ENCODE data around the gene PTPRN2.

Gene PTPRN2

DNA sequence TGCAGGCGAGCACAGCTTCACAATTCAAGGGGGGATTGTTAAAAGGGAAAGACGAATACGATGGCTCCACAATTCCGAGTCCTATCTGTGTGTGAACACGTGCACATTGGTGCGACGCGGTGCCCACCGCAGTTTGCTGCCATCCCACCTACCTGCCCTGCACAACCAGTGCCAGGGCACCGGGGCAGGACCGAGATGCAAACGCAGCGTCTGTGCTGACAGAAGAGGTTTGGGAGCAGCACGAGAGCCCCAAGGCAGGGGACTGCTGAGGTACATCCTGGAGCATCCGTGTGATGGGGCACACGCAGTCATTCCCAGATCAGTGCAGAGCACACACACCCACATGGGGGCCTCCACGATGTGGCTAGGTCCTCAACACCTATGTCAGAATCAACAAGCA is 1029.6 kb downstream of the PTPRN2 start:
- DNase-seq: no peak

DNA sequence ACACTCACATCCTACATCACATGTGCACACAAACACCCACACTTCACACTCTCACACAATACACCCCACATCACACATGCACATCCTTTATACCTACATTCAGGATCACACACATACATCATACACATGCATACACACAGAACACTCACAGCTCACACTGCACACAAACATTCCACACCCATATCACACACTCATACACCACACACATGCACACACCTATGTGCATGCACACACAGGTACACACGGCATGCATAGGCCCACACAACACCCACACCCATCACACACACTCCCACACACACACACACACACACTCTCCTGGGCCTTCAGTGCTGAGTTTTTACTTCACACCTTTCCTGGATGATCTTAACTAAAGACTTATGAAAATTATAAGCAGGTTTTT is 1030.4 kb downstream of the PTPRN2 start:
- DNase-seq: no peak

DNA sequence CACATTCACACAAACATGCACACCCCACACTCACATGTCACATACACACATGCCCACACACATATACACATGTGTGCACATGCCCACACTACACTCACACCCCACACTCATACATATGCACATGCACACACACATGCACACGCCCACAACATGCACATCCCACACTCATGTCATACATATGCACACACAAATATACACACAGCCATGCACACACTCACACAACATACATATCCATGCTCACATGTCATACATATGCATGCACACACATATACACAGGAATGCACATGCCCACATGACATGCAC is 1031.0 kb downstream of the PTPRN2 start:
- DNase-seq: no peak

DNA sequence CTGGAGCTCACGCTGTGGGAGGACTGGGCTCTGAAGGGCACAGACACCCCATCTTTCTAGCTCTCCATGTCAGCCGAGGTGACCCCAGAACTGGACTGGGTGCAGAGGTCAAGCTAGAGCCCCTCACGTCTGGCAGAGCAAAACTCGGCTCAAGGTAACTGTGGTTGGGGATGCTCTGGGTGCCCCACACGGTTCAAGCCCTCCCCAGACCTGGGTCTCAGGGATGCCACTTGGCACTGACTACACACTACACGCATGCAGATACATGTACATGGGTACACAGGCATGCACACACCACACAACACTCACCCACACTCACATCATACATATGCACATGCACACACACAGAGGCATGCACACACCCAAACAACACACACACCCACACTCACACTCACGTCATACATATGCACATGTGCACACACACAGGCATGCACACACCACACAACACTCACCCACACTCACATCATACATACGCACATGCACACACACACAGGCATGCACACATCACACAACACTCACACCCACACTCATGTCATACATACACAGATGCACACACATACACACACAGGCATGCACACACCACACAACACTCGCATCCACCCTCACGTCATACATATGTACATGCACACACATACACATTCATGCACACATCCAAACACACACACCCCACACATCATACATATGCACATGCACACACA is 1031.5 kb downstream of the PTPRN2 start:
- DNase-seq: no peak

DNA sequence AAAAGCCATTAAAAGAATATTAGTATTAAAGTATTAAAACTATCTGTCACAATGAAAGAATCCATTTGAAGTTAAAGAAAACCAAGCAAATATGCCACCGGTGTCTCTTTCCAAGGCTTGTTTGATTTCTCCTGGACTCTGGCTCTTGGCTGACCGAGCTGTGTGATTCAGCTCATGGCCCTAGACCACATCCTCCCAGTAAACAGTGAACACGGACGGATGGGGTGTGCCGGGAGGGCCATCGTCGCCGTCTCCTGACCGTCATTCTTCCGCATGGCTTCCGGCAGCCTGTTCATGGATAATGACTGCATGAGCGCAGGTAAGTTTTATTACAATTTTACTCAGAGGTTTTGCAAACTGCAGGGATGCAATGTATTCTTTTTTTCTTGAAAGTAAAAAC is 1032.3 kb downstream of the PTPRN2 start:
- DNase-seq: no peak

DNA sequence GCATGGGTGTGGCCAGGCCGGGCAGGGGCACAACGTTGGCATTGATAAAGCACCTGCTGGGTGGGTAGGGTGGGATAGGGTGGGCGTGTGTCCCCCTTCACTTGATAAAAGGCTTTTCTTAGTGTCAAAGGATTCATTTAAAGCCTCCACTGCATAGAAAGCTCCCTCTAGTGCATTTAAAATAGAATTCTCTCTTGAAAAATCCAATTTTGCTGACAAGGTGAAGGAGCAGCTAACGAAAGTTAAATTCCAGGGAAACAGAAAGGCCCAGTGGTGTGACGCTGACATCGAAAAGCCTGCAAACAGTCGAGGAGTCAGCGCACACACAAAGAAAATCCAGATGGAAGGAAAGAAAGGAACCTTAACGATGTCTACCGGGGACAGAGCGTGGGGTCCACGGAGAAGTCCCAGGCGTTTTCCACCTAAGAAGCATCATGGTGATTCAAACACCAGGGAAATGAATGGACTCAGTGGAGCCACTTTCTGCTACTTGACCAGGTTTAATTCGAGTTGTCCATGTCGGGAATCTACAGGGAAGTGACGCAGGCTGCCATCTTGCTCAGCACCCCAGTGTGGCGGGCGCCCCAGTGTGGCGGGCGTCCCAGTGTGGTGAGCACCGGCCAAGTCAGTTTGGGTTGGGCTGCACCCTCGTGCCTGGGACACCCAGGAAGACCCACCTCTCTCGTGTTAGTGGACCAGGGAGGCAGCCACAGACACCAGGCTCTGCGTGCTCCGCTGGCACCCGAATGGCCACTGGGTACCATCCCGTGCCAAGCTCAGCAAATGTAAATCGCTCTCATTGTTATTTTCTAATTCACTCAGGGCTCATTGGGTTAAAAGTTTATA is 1033.0 kb downstream of the PTPRN2 start:
- DNase-seq: no peak

DNA sequence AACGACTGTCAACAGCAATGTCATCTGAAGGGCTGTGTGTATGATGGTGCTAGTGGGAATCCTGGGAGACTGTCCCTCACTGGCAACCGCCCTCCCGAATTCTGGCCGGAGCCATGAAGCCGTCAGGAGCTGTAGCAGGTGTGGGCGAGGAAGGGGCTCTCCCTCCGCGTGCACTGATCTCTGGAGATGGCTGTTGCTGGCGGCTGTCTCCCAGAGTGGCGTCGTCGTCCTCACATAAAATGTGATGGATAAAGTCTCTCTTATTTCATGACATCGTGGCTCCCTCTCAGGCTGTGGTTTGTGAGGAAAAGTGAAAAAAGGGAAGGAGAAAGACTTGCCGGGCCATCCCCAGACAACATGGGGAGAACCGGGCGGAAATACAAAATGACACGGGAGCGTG is 1034.4 kb downstream of the PTPRN2 start:
- DNase-seq: no peak

DNA sequence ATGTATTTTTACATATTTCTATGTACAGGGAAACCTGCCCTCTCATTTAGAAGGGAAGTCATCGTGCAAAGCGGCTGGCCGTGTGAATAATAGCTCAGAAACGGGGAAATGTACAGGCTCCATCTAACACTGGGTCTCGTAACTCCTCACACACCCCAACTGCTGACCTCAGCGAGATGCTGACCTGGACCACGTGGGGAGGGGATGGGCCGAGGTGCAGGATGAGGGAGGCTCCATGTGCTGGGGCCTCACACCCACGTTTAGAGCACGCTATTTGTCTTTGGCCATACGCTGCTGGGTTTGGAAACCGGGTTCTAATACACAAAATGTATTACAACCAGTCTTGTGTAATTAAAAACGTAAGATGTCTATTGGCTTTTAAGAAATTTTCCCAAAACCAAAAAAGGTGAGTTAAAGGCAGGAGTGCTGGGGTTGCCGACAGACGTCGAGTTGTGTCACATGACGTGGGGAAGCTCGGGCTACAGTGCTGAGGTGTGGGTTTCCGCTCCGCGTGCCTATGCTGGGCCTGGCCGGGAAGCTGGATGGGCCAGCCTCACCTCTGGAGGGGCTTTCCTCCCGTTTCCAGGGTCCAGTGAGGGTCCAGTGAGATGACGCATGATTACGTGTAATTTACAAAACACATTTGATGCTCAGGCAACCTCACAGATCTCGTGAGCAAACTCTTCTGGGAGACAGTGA is 1035.2 kb downstream of the PTPRN2 start:
- no peak for DNase-seq

DNA sequence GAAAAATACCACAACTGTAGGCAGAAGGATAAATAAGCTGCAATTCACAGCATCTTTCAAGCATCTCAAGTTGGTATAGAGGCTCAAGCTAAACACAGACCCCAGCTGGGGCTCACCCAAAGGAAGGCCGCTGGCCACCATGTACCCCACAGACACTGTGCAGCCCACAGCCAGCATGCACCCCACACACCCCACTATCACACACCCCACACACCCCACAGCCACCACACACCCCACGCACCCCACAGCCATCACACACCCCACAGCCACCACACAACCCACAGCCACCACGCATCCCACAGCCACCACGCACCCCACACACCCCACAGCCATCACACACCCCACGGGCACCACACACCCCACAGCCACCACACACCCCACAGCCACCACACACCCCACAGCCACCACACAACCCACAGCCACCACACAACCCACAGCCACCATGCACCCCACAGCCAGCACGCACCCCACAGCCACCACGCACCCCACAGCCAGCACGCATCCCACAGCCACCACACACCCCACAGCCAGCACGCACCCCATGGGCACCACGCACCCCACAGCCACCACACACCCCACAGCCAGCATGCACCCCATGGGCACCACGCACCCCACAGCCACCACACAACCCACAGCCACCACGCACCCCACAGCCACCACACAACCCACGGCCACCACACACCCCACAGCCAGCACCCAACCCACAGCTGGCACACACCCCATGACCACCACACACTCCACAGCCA is 1036.1 kb downstream of the PTPRN2 start:
- DNase-seq: no peak

DNA sequence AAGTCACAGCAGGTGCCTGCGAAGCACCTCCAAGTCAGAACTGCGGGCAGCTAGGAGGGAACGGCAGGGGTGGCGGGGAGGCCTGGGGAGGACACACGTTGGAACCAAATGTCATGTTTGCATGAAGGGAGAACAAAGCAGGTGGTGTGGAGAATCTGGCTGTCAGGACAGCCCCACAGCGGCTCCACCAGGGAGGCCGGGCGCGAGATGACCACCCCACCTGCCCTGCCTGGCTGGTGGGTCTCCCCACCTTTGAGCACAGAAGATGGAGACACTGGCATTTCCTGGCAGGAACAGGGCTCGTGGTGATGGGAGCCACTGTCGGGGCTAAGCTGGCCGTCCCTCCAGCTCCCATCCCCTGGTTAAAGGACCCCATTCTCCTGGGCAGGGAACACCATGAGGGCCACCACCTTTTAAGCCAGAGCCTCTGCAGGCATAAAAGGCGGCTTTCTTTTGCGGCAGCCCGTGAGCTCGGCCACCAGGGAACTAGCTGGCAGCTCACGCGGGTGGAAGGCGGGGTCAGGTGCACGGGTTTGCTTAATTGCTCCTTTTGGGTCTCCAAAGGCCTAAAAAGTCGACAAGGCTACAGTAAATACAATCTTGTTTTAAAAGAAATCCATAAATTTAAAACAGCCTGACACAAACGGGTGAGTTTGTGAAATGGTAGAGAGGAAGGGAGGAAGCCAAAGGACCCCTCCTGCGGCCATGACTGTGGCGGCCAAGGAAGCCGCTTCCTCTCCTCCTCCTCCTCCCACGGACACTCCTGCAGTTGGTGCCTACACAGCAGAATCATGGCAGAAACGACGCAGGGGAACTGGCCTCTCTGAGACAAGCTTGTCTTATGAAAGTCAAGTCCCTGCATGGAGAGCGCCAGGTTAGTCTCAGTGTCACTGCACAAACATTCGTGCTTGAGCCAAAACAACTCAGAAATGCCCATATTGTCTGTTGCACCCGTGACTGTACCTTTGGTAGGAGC is 1037.0 kb downstream of the PTPRN2 start:
- no peak for DNase-seq

DNA sequence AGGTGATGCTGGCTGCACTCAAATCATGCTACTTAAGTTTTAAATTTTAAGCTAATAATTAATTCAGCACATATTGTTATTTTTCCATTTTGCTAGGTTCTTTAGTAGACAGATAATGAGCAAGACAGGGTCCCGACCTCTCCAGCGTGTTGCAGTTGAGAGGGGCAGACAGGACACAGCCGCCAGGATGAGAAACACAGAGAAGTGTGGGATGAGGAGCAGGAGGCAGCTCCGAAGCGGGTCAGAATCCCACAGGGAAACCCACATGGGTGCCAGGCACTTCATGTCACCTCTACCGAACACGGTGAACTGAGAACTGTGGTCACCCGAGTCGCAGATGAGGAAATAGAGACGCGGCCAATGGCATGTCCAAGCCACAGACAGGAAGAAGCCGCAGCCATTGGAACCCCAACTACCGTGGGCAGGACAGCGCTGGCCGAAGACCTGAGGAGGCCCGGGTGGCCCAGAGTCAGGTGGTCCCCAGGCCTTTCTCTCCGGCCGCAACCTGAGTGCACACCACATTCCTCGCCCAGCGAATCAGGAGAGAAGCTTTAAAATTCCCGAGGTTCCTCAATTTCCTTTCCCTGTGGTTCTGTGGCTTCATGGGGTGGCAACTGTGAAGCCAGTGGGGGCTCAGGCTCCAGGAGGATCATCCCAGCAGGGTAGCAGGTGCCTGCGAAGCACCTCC is 1037.9 kb downstream of the PTPRN2 start:
- DNase-seq: no peak

DNA sequence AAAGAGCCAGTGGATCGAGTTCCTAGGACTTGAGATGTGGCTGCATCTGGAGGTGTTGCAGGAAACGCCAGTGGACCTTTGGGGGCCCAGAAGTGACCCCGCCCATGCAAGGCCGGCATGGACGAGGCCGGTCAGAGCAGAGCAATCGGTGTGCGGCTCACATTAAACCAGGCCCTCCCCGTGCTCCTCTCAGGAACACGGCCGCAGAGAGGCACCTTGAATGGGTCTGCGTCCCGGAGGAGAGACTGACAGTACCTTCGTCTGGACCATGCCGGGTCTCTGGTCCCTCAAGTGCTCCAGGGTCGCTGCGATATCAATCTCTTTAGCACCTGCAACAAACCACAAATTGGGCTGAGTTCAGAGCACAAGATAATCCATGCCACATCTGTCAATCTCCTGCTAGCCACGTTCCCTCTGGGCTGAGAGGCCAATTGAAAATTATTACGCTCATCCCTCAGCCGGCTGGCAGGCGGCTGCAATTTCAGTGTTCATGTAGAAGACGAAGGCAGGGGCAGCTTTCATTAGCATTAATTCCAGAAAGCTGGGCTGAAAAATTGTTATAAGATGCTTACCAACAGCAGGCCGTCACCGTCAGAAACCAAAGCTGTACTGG is 1038.8 kb downstream of the PTPRN2 start:
- DNase-seq: no peak

DNA sequence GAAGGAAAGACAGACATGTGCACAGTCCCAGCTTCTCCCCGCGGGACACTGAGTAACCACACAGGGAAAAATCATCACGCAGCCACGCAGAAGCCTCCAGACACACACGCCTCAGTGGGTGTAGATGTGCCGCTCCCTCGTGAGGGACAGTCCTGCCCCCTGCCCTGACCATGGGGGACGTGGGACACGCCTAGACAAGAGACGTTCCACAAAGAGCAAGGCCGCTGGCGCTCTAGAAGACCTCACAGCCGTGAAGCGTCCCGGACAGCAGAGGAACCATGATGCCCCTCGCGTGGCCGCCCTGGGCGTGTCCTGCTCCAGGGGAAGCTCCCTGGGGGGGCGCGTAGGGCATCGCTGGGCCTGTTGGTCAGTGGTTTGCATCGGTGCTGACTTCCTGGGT is 1040.0 kb downstream of the PTPRN2 start:
- DNase-seq: no peak

DNA sequence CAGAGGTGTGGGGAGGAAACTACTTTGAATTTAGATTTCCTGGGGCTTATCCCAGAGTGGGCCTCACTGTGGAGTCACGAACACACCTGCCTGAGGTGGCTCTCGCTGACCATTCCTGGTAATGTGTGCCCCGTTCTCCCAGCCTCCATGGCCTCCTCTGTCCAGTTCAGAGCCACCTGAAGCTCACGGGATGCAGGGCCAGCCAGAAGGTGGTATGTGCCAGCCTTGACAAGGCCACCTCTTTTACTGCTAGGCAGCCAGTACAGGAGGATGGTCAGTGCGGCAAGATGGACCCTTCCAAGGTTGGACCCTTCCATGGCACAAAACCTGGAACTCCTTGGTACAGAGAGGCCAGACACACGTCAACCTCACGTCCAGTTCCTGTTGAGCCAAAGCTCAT is 1040.5 kb downstream of the PTPRN2 start:
- no peak for DNase-seq

DNA sequence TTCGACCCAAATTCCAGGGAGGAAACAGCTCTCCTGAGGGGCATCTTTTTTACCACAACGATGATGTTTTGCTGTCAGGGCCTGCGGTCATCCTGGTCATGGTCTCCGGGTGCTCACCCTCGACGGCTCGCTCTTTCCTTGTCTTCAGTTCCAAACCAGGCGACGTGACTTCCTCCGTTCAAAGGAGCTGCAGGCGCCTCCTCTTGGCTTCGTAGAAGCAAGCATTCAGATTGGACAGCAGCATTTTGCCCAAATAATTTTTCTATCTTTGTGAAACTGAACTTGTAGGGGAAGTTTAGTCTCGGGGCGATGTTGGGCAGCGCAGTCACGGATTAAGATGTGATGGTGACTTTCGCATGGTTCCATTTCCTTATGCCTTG is 1042.0 kb downstream of the PTPRN2 start:
- no peak for DNase-seq

DNA sequence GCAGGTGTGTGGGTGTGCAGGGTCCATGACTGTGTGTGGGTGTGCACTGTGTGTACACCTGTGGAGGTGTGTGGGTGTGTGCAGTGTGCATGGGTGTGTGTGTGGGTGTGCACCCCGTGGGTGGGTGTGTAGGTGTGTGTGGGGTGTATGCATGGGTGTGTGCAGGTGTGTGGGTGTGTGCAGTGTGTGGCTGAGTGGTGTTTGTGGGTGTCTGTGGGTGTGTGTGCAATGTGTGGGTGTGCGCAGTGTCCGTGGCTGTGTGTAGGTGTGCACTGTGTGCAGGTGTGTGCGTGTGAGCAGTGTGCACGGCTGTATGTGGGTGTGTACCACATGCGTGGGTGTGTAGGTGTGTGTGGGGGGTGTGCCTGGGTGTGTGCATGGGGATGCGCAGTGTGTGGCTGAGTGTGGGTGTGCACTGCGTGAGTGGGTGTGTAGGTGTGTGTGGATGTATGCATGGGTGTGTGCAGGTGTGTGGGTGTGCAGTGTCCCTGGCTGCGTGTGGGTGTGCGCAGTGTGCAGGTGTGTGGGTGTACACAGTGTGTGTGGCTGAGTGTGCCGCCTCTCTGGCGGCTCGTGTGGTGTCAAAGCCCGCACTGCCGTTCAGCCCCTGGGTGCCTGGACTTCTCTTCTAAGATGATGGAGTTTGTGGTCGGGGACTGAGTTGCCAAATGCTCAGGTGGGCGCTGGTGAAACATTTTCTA is 1042.5 kb downstream of the PTPRN2 start:
- no peak for DNase-seq

DNA sequence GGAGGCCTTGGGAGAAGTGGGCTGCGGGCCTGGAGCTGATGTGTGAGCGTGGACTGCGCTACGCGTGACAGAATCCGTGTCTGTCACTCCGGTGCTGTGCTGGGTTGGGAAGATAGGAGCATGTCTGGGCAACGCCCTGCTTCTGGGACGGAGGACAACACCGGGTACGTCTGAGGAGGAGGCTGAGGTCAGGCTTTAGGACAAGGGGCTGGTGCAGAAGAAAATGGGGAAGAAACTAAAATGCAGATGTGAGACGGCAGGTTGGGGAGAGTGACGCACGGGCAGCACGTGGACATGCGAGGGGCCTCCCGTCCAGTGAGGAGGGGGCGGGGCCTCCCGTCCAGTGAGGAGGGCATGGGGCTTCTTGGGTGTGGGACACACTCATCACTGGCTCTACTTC is 1043.4 kb downstream of the PTPRN2 start:
- DNase-seq: no peak

DNA sequence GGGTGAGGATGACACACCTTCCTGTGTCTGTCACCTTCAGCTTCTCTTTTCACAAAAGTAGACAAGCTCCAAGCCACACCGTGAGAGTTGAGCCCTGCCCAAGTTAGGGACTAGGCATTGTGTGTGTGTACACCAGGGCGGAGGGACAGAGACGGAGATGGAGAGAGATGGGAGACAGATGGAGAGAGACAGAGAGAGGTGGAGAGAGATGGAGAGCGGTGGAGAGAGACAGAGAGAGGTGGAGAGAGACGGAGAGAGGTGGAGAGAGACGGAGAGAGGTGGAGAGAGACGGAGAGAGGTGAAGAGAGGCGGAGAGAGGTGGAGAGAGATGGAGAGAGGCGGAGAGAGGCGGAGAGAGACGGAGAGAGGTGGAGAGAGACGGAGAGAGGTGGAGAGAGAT is 1043.8 kb downstream of the PTPRN2 start:
- no peak for DNase-seq

DNA sequence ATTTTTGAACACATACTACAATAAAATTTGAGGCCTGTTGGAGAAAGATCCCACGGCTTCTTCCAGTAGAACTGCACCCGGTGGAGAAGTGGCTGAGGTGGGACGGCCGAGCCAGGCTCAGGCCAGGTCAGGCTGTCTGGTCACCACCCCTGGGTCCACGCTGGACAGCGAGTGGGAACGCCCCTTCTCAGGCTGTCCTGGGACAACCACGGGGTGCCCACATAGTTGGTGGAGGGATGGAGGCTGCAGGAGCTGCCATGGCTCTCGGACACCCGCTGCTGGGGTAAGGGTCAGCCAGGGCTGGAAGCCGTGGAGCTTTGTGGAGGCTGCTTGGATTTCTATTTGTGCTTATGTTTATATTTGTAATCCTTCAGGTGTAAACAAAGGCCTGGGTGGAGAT is 1044.3 kb downstream of the PTPRN2 start:
- no peak for DNase-seq
